HL-60/S4 (cell line): ENCODE results near the gene NHSL2.

Source experiments
- in situ Hi-C: fragments of 300-500 bp; cut with MboI; formaldehyde crosslinking; loops from 2 replicates; pipeline ENCODE4 v1.14.3; 2022; ENCODE audit warnings: low sequenced_read_pairs

NHSL2 gene

GRCh38 chrX:72060921-72061490 lies 150.4 kb downstream of the NHSL2 start:
- in situ Hi-C loops = no loop called here

- in situ Hi-C loops = no loop called here
These were observed 152.3 kb downstream of the NHSL2 start for GRCh38 chrX:72062916-72063315.

- in situ Hi-C loops = no loop called here
These were observed 158.9 kb downstream of the NHSL2 start for GRCh38 chrX:72069350-72070160.

- in situ Hi-C loops = no loop called here
These were observed 160.6 kb downstream of the NHSL2 start for GRCh38 chrX:72071213-72071612.

DNA sequence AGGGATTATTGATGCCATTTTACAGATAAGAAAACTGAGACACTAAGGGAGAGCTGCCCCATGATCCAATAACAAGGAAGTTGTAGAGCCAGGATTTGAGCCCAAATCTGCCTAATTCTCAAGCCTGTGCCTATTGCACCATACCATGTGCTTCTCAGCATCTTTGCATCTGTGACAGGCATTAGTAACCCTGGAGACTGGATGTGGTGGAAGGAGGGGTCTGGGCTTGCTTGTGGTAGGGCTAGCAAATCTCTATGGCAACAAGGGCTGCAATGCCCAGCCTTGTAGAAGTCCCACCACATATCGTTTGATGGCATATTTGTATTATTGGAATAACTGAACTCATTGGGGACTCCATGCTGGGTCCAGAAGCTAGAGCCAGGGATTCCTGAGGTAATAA lies 163.0 kb downstream of the NHSL2 start:
- in situ Hi-C loops = no loop called here

DNA sequence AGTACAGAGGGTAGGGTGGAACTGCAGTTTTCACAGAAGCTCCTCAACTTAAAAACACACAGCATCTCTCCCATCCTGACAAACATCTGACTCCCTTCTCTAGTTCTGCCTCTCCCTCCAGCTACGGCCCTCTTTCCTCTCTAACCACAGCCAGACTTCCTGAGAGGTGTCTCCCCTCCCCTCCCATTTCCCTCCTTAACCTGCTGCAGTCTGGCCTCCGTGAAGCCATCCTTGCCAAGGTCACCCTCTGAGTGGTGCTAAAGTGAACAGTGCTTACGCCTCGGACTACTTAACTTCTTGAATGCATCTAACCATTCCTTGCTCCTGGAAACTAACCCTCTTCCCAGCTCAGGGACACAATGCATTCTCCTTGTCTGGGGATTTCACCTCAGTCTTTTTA lies 167.8 kb downstream of the NHSL2 start:
- in situ Hi-C loops = no loop called here

DNA sequence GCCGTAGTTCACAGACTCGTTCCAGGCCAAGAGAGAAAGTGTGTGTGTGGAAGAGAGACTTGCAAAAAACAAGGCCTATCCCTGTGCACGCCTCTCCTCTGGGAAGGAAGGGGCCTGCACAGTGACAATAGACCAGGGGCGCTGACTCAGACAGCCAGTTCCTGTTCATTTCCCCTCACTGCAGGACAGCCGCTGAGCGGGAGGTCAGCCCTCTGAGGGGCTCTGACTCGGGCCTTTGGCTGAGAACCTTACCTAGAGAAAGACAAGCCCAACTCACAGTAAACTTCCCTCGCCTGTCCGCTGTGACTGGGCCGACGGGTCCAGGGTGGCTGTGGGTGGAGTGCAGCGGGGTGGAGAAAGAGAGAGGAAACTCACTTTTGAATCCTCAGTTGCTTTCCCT lies 169.0 kb downstream of the NHSL2 start:
- in situ Hi-C loops = no loop called here

GRCh38 chrX:72080150-72080549 lies 169.5 kb downstream of the NHSL2 start:
- in situ Hi-C loops = no loop called here

DNA sequence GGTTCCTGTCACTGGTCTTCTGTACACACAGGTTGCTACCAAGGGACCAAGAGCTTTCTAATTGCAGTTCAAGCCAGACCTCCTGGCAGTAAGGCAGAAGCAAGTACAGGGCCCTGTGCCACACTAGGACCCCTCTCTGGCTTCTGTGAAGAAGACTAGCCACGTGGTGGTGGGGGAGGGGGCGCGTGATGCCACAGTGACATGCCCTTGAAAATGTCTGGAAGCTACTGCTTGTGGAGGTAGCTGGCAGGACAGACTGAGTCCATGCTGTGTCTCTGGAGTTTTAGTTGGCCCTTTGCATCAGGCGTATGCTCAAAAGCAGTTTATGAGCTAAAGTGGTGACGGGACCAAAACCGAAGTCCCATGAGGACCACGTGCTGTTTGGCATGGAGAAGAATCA lies 170.2 kb downstream of the NHSL2 start:
- in situ Hi-C loops = no loop called here

- in situ Hi-C loops = no loop called here
These were observed 171.1 kb downstream of the NHSL2 start for GRCh38 chrX:72081605-72082320.

DNA sequence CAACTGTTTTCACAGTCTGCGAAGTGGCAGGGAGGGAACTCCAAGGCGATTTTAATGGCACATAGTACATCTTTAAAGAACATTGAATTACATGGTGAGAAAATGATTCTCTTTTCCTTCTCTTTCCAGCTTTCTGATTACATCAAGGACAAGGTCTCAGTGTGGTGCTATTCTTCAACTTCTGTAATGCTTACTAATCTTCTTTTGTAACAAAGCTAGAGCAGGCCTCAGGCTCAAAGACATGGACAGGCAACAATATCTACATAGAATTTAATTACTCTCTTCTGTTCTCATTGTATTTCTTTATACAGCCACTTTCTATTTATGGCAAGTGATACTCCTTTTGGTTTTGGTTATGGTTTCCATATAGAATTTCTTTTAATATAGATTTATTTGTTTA lies 172.6 kb downstream of the NHSL2 start:
- in situ Hi-C loops = no loop called here

DNA sequence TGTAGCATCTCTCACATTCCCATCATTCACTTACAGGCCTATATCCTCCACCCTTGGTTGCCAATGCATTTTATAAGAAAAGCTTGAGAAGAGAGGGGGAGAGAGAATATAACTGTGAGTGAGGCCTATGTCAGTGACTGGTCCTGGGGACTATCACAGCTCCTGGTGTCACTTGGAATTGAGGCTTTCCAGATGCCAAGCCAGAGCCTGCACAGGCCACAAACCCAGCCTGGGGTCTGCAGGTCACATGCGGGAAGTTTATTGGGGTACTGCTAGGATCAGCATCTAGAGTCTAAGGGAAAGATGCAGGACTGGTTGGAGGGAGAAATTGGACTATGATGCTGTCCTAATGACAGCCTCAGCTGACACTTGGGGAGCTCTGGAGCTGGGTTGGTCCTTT lies 173.5 kb downstream of the NHSL2 start:
- in situ Hi-C loops = no loop called here

DNA sequence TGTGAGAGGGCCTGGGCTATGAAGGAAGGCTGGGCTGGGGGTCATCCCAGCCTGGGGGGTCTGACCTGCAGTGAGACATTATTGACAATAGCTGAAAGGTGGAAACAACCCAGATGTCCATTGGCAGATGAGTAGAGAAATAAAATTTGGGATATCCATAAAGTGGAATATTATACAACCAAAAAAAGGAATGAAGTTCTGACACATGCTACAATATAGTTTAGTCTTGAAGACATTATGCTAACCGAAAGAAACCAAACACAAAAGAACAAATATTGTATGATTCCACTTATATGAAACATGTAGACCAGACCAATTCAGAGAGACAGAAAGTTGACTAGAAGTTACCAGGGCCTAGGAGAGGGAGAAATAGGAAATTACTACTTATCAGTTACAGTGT lies 176.3 kb downstream of the NHSL2 start:
- in situ Hi-C loops = no loop called here

GRCh38 chrX:72088761-72089160 lies 178.1 kb downstream of the NHSL2 start:
- in situ Hi-C loops = no loop called here

DNA sequence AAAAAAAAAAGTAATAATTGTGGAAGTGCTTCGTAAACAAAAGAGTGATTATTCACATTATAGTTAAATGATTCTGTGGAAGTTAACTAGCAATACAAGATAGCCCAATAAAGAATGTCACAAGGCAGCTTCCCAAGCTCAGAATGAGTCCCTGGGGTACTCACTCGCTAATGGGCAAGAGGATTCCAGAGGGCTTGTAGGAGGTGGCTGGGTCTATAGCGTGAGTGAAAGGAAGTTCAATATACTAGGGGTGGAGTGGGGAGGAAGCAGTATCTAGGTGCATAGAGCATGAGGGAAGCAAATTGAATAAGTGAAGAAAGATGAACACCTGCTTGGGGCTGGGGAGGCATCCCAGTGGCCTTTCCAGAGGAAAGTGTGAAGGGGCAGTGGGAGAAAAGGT lies 178.6 kb downstream of the NHSL2 start:
- in situ Hi-C loops = no loop called here

DNA sequence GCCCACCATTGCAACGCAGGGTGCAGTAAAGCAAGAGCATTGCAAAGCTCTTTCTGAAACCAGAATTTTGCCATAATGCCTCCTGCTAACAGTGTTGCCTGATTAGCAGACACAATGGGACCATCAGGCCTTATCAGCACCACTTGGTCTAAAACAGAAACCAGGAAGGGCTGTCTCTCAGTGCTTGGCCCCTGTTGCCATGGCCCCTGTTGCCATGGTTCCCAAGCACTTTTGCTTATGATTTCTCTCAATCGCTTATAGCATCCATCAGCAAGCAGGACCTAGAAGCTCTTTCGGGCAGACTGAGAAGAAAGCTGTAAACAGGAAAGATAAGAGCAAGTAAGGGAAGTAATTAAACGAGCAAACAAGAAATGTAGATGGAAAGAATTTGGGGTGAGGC lies 184.2 kb downstream of the NHSL2 start:
- in situ Hi-C loops = no loop called here

DNA sequence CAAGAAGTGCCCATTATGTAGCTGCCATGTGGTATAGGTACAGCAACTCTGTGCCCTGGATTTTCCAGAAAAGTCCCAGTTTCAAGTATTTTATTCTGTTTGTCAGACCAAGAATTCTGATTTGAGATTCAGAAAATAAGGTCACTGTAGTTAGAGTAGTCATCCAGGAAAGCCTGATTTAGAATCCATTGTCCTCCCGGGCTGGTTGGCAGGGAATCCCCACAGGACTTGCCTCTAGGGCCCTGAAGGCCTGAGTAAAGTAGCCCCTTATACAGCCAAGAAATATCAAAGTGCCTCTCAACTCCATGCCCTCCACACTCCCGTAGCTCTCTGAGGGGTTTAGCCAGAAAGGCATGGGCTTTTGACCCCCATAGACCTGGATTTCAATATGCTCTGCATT lies 184.7 kb downstream of the NHSL2 start:
- in situ Hi-C loops = no loop called here

DNA sequence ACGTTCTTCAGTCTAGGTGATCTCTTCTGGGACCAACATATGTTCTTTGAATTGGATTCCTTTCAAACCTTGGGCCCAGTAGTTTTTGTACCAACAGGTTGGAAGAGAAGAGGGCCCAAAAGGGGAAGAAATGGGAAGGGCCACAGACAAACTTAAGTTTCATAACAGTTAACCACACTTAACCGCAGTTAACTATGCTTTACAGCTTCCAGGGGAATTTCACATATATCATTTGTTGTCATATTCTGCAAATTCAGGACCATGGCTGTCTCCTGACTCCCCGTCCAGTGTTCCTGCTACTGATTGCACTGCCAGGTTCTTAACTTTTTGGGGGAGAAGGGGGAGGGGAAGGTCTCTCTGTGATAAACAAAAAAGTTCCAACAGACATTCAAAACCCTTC lies 186.5 kb downstream of the NHSL2 start:
- in situ Hi-C loops = no loop called here

DNA sequence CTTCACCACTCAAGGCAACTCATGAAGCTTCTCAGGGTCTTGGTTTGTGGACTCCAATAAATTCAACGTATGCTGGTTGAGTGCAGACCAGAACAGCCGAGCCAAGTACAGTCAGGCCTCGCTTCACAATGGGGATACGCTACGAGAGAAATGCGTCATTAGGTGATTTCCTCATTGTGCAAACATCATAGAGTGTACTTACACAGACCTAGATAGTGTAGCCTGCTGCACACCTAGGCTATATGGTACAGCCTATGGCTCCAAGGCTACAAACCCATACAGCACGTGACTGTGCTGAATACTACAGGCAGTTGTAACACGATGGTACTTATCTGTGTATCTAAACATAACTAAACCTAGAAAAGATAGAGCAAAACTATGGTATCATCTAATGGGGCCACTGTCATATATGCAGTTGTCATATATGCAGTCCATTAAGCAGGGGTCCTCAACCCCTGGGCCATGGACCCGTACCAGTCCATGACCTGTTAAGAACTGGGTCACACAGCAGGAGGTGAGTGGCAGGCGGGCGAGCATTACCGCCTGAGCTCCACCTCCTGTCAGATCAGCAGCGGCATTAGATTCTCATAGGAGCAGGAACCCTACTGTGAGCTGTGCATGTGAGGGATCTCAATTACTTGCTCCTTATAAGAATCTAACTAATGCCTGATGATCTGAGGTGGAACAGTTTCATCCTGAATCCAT lies 189.6 kb downstream of the NHSL2 start:
- in situ Hi-C loops = no loop called here

DNA sequence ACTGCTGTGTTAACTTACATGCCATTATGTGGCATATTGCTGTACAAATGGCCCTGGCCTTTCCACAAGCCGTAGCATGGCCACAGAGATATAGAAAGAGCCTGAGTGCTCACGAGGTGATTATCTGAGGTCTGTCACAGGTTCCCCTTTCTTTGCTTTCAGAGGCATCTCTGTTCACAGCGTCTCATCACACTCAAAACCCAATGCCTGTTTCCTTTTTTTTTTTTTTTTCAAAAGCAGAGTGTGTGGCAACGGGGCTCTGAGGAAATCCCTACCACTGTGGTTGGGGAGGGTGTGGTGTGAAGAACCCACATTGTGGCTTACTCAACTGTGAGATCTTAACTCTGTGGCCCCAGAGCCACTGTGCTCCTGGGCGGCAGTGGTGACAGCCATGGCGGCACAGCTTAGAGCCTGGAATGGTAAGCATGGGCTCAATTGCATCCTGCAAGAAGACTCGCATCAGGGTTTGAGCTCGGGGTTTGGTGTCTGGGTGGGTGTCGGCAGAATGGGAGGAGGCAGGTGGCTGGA lies 190.2 kb downstream of the NHSL2 start:
- in situ Hi-C loops = no loop called here

DNA sequence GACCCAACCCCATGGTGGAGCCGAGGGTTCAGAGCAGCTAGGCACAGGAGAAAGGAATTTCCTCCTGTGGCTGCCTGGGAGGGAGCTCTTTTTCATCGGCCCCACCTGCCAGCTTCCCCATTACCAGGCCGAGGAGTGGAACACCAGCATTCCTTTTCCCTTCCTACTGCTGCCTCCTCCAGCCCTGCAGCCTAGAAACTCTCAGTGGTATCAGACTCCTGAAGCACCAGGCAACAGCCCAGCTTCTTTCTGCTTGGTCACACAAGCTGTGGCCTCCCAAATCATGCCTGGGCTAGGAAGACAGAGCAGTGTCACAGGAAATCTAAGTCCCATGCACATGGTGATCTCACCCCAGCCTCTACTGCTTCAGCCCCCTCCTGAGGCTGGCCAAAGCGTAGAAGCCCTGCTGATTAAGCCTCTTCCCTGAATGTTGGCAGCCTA lies 191.0 kb downstream of the NHSL2 start:
- in situ Hi-C loops = no loop called here
